Heart left ventricle (tissue), 16 donors: ENCODE data around the gene NUBPL. TPM values are rescaled to one million over a fixed set of nuclear protein-coding genes. Genes with fewer than 3 reads are reported as not detected.

Experiments used
- ATAC-seq, 4 donors: fragments of 200-7000 bp; cut with Tn5 transposase; one replicate each; pipeline ENCODE4 v1.9.1; 2020 to 2022; ENCODE audit warnings: moderate library complexity in 4 of 4, mild to moderate bottlenecking in 3 of 4, moderate number of reproducible peaks in 1 of 4
- DNase-seq, 5 donors: peaks; one replicate each; pipeline ENCODE4 v3.0.0-alpha.2; 2020
- H3K27ac ChIP-seq, 12 donors: fragments of 200-600 bp; sonication (generic) in 4 of 12; one replicate each; pipeline versions ENCODE4 v1.5.0 to v1.8.0; 2016 to 2022; ENCODE audit warnings: mild to moderate bottlenecking in 2 of 12
- H3K27me3 ChIP-seq, 9 donors: fragments of 200-600 bp; sonication (generic) in 2 of 9; one replicate each; pipeline versions ENCODE4 v1.5.1 to v1.8.0; 2016 to 2022; ENCODE audit warnings: mild to moderate bottlenecking in 3 of 9
- H3K36me3 ChIP-seq, 9 donors: fragments of 200-600 bp; sonication (generic) in 2 of 9; one replicate each; pipeline versions ENCODE4 v1.5.0 to v1.8.0; 2018 to 2022; ENCODE audit warnings: mild to moderate bottlenecking in 2 of 9
- H3K4me1 ChIP-seq, 12 donors: fragments of 200-600 bp; sonication (generic) in 4 of 12; one replicate each; pipeline versions ENCODE4 v1.5.0 to v1.8.0; 2016 to 2022; ENCODE audit warnings: mild to moderate bottlenecking in 3 of 12
- H3K4me3 ChIP-seq, 12 donors: fragments of 200-600 bp; sonication (generic) in 4 of 12; one replicate each; pipeline versions ENCODE4 v1.5.0 to v1.8.0; 2017 to 2022; ENCODE audit warnings: mild to moderate bottlenecking in 9 of 12, moderate library complexity in 4 of 12
- H3K9me3 ChIP-seq, 12 donors: fragments of 200-600 bp; sonication (generic) in 4 of 12; one replicate each; pipeline versions ENCODE4 v1.5.0 to v1.8.0; 2016 to 2022; ENCODE audit warnings: mild to moderate bottlenecking in 1 of 12
- POLR2A ChIP-seq, 2 donors: fragments of 450-650 bp; IDR thresholded peaks; one replicate each; pipeline ENCODE4 v1.6.1; 2017; ENCODE audit warnings: antibody characterized with exemption in 2 of 2, mild to moderate bottlenecking in 2 of 2, moderate library complexity in 2 of 2
- WGBS, 4 donors: extraction: QIAGEN DNeasy Blood & Tissue Kit in 2 of 4; methylation state at CpG; one replicate each; pipeline versions ENCODE4 v1.1.5 to v1.1.7; 2013 to 2018; 5-methylcytosine and 5-hydroxymethylcytosine counted together
- intact Hi-C, 10 donors: fragments of 100-400 bp; cut with DNase I; formaldehyde crosslinking; loops; one replicate each; pipeline versions ENCODE4 v1.11.1 to v1.14.2; 2022
- polyA plus RNA-seq, 2 donors: library from polyadenylated mRNA; stranded (reverse); fragments of 200-250 nt; gene quantifications; one replicate each; pipeline ENCODE4 v1.2.3, GENCODE V29; 2013
- total RNA-seq, 9 donors: library from RNA; depleted of rRNA in 2 of 9; stranded (reverse); fragments of >200 nt in 2 of 9; fragmentation: NEBNext Ultra II Directional in 3 of 9; extraction: Animal tissue kit (Norgen Biotek cat#: 25700) in 3 of 9; gene quantifications; one replicate each; pipeline versions ENCODE4 v1.1.0 to v1.2.4, GENCODE V29; 2016 to 2023
- TF ChIP-seq, protein P1 (sequence below), 12 donors: fragments of 200-600 bp; sonication (generic) in 4 of 12; IDR thresholded peaks; one replicate each; pipeline versions ENCODE4 v1.5.0 to v1.8.0; 2018 to 2022; ENCODE audit warnings: antibody characterized with exemption in 12 of 12, mild to moderate bottlenecking in 5 of 12
- donor health status: ischemic (EF 13 %, LVEDD 7.1; RV severe dilation, severe dysfunction).
- donor health status: healthy with polysubstance abuse.
- donor health status: DM: no; HTN: yes; CAD: no.
- donor health status: DM: no; HTN: no; CAD: no.
- donor health status: ischemic (EF 25% LVEDD 6.9; RV normal size, moderate dysfunction).
- donor health status: ischemic (EF 25% LVEDD 5.7; RV mildly dilated, moderate dysfunction).
- donor health status: healthy.
- donor health status: DM: yes; HTN: yes; CAD: no.
- donor health status: ischemic (EF 35%, LVEDD 5.7; RV mildly dilated, moderate dysfunction).
- donor health status: nonischemic (EF 11% LVEDD 7.7; RV severe dilation, severe dysfunction).
- donor health status: DM: yes; HTN: yes; CAD: no.
- donor health status: PGD.
- donor health status: ischemic (EF 29% LVEDD 5.4; RV normal size, mild dysfunction).
- donor health status: nonischemic (EF 23%, LVEDD 6.1; RV moderate dilation, normal function).

Gene NUBPL
- total and polyA plus RNA-seq, 11 donors: 6.2 to 28.7 (median 18.9) TPM

DNA sequence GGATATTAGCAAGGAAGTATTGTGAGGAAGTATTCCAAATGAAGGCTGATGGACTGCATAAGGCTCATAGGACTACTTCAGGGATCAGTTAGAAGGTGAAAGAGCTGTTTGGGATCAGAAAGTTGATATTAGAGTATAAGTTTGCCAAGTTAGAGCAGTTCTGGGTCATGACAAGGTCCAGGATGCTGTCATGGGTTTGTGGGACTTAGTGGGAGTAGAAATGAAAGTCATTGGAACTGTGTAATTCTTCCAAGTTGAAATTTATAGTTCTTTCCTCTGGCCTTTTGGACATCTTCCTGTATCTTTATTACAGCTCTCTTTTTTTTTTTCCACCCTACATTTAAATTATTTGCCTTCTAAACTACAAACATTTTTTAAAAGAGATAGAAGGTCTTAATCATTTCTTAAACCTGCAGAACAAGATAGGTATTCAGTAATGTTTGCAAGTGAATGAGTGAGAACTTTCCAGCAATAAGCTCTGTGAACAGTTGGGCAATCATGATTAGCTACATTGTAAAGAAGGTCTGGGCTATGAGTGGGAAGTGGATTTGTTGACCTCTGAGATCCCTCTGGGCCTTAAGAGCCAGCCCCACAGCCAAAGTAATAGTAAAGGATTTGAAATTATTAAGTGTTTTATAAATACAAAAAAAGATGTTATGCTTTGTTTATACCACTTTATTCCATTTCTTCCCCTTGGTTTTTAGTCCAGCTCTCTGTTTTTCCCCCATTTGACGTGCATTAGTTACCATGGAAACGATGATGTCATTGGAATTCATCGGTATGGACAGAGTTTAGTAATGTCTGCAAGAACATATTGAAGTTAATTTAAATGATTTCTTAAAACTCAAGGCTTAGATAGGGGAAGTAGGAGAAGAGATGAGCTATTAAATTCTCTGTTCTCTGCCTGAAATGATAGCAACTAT, 268.0 kb downstream of the NUBPL start:
- H3K4me1 ChIP-seq: peaks cover 0 to 9% (median 0%) of the 10 kb centered on the region in 12 donors
- ATAC-seq (no peak), DNase-seq (no peak)
- intact Hi-C loops: no loop called here
- H3K36me3 ChIP-seq: peaks cover 0 to 11% (median 0%) of the 10 kb centered on the region in 9 donors
- no peak overlapping the region for H3K4me3 ChIP-seq
- no peaks in the 10 kb centered on the region for H3K27me3 ChIP-seq
- H3K27ac ChIP-seq: peak overlapping the region in 1 of 12 donors; percentile 6
- TF ChIP-seq POLR2A (IDR thresholded peaks at IDR 0.05): no peak
- TF ChIP-seq, protein P1, sequence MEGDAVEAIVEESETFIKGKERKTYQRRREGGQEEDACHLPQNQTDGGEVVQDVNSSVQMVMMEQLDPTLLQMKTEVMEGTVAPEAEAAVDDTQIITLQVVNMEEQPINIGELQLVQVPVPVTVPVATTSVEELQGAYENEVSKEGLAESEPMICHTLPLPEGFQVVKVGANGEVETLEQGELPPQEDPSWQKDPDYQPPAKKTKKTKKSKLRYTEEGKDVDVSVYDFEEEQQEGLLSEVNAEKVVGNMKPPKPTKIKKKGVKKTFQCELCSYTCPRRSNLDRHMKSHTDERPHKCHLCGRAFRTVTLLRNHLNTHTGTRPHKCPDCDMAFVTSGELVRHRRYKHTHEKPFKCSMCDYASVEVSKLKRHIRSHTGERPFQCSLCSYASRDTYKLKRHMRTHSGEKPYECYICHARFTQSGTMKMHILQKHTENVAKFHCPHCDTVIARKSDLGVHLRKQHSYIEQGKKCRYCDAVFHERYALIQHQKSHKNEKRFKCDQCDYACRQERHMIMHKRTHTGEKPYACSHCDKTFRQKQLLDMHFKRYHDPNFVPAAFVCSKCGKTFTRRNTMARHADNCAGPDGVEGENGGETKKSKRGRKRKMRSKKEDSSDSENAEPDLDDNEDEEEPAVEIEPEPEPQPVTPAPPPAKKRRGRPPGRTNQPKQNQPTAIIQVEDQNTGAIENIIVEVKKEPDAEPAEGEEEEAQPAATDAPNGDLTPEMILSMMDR (IDR thresholded peaks at IDR 0.05): no peak
- WGBS, 4 donors: 73 to 85% (median 80%) methylated on average over 3 of the region's 3 CpGs
- no peaks in the 10 kb centered on the region for H3K9me3 ChIP-seq

- ATAC-seq (no peak), DNase-seq (no peak)
- no peak for TF ChIP-seq POLR2A (IDR thresholded peaks at IDR 0.05)
- TF ChIP-seq, protein P1 (IDR thresholded peaks at IDR 0.05): no peak
- 8 to 19% (median 10%) methylated on average over 1 of the region's 1 CpG for WGBS, 4 donors
- no peaks in the 10 kb centered on the region for H3K9me3 ChIP-seq
- H3K4me3 ChIP-seq: no peak overlapping the region
- no peak overlapping the region for H3K27ac ChIP-seq
- H3K4me1 ChIP-seq: peaks cover 0 to 8% (median 0%) of the 10 kb centered on the region in 12 donors
- intact Hi-C loops: no loop called here
- no peaks in the 10 kb centered on the region for H3K36me3 ChIP-seq
- no peaks in the 10 kb centered on the region for H3K27me3 ChIP-seq
Measured at GRCh38 chr14:31834616-31835015, 273.4 kb downstream of the NUBPL start.

DNA sequence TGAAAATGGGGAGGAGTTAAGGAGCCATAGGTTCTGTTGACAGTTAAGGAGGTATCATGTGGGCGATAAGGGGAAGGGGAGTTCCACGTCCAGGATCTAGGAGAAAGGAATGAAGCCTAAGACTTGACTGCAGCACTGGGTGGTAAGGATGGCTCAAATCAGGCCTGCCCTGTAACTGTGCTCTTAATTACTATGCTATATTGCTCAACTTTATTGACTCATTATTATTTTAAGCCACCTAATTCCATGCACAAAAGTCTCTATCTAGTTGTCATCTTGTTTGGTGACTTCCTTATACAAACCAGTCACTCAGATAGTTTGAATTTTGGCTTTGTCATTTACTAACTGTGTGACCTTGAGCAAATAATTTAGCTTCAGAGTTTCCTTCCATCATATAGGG, 273.8 kb downstream of the NUBPL start:
- Histone ChIP-seq H3K9me3 (no peaks in the 10 kb centered on the region), H3K4me1 (peaks cover 0 to 8% (median 0%) of the 10 kb centered on the region in 12 donors), H3K36me3 (no peaks in the 10 kb centered on the region), H3K27ac (no peak overlapping the region), H3K27me3 (no peaks in the 10 kb centered on the region), H3K4me3 (no peak overlapping the region)
- no peak for ATAC-seq
- no peak for TF ChIP-seq POLR2A (IDR thresholded peaks at IDR 0.05)
- TF ChIP-seq, protein P1 (IDR thresholded peaks at IDR 0.05): no peak
- intact Hi-C loops: no loop called here
- DNase-seq: no peak
- WGBS, 4 donors: 89 to 94% (median 93%) methylated on average over 2 of the region's 2 CpGs

- WGBS, 4 donors: 96 to 99% (median 98%) methylated on average over 5 of the region's 5 CpGs
- DNase-seq (no peak), ATAC-seq (no peak)
- Histone ChIP-seq H3K9me3 (no peaks in the 10 kb centered on the region), H3K4me1 (peaks cover 0 to 8% (median 0%) of the 10 kb centered on the region in 12 donors), H3K27me3 (no peaks in the 10 kb centered on the region), H3K4me3 (no peak overlapping the region), H3K36me3 (no peaks in the 10 kb centered on the region), H3K27ac (no peak overlapping the region)
- intact Hi-C loops: no loop called here
- TF ChIP-seq, protein P1 (IDR thresholded peaks at IDR 0.05): no peak
- no peak for TF ChIP-seq POLR2A (IDR thresholded peaks at IDR 0.05)
Measured at GRCh38 chr14:31837031-31837430, 275.8 kb downstream of the NUBPL start.
